K562 (cell line): ENCODE data around the gene KLHL33. TPM values are rescaled to one million over a fixed set of nuclear protein-coding genes. Genes with fewer than 3 reads are reported as not detected.

Experiments
- CBX8 ChIP-seq: fragments of 200-600 bp; sonication (generic); IDR thresholded peaks from 2 replicates; pipeline ENCODE4 v1.6.1; 2012; ENCODE audit warnings: borderline replicate concordance, mixed run types, low read depth, mild to moderate bottlenecking, moderate library complexity, mixed read lengths, low read length, control low read depth, inconsistent platforms; ENCODE audit not compliant: poor library complexity, severe bottlenecking; ENCODE audit errors: extremely low read depth
- PPARD ChIP-seq: fragments of 250-450 bp; sonication (Bioruptor Pico); IDR thresholded peaks from 2 replicates; pipeline ENCODE4 v1.8.0; 2022; ENCODE audit warnings: inconsistent platforms, mild to moderate bottlenecking, moderate library complexity
- ZBTB40 ChIP-seq, 2 experiments: fragments of 450-650 bp in 1 of 2; sonication (generic) in 1 of 2; formaldehyde crosslinking in 1 of 2; IDR thresholded peaks; 2 replicates each; pipeline versions ENCODE4 v1.7.1 to v1.9.0; 2016 to 2022; ENCODE audit warnings: inconsistent platforms in 1 of 2, mild to moderate bottlenecking in 1 of 2, missing genetic modification reagents in 1 of 2
- ZNF140 ChIP-seq: fragments of 250-450 bp; sonication (Bioruptor Pico); IDR thresholded peaks from 2 replicates; pipeline ENCODE4 v1.8.0; 2021; ENCODE audit warnings: moderate library complexity, mild to moderate bottlenecking, inconsistent platforms
- ZNF639 ChIP-seq, 2 experiments: fragments of 200-800 bp in 1 of 2; sonication (Bioruptor generic) in 1 of 2; sonication (generic) in 1 of 2; formaldehyde crosslinking in 1 of 2; IDR thresholded peaks in 1 of 2; conservative IDR thresholded peaks in 1 of 2; 2 replicates each; pipeline versions ENCODE4 v1.5.0 to v1.6.1; 2016 to 2020; ENCODE audit warnings: missing compliant biosample characterization in 1 of 2, missing genetic modification characterization in 1 of 2, missing genetic modification reagents in 1 of 2
- polyA plus RNA-seq, 8 experiments: library from polyadenylated mRNA; depleted of rRNA in 4 of 8; stranded (reverse) in 5 of 8; unstranded in 3 of 8; fragments of >200 nt; fragmentation: Nextera tagmentation in 2 of 8; fragmentation: Illumina TruSeq in 1 of 8; extraction: Ambion mirVana in 2 of 8; extraction: Trizol in 1 of 8; gene quantifications; 2 replicates each; pipeline versions ENCODE4 v1.2.1 to v1.2.3, GENCODE V29; 2011 to 2014; ENCODE audit warnings: inconsistent platforms in 1 of 8, missing spikeins in 1 of 8
- total RNA-seq, 7 experiments: library from RNA; depleted of rRNA in 6 of 7; stranded (reverse); fragments of >200 nt in 6 of 7; fragmentation: Illumina TruSeq in 2 of 7; extraction: Trizol in 2 of 7; gene quantifications; 2 replicates each; pipeline versions ENCODE4 v1.2.1 to v1.2.3, GENCODE V29; 2011 to 2021; ENCODE audit warnings: low replicate concordance in 1 of 7
- TF ChIP-seq, protein P1 (sequence below): fragments of 450-650 bp; IDR thresholded peaks from 2 replicates; pipeline ENCODE4 v1.6.1; 2016

Gene KLHL33
- total and polyA plus RNA-seq, 9 of the 15 experiments (the other 6 are each of a cell fraction or from before 2014, with no cell fraction given): 0.04 to 0.27 (median 0.13) TPM; not detected in 6

DNA sequence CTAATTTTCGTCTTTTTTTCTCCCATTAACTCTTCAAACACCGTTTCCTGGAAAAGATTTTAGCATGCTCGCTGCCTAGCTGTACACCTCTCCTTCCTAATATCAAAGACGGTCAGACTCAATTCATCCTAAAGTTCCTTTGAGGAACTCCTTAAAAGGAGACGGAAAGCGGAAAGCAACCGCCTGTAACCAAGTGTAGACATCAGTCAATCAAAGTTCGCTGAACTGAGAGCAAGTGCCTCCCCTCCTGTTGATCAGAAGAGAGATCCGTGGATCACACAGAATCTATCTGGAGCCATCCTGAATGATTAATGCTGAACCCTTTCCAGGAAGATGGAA lies 22.3 kb downstream of the KLHL33 start (continued):
- TF ChIP-seq ZBTB40 (IDR thresholded peaks at IDR 0.05) (no peak), ZBTB40 (CRISPR knock-in tag; IDR thresholded peaks at IDR 0.05) (no peak), ZNF639 (CRISPR knock-in tag; conservative IDR thresholded peaks at IDR 0.05 in 1 of 2, IDR thresholded peaks at IDR 0.05 in 1 of 2) (no peak), PPARD (no peak), ZNF140 (CRISPR knock-in tag) (no peak), CBX8 (no peak)
- TF ChIP-seq, protein P1, sequence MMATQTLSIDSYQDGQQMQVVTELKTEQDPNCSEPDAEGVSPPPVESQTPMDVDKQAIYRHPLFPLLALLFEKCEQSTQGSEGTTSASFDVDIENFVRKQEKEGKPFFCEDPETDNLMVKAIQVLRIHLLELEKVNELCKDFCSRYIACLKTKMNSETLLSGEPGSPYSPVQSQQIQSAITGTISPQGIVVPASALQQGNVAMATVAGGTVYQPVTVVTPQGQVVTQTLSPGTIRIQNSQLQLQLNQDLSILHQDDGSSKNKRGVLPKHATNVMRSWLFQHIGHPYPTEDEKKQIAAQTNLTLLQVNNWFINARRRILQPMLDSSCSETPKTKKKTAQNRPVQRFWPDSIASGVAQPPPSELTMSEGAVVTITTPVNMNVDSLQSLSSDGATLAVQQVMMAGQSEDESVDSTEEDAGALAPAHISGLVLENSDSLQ: peak; percentile 91
